ENCODE data around the gene PHC2. TPM values are rescaled to one million over a fixed set of nuclear protein-coding genes. Genes with fewer than 3 reads are reported as not detected.

Gene PHC2
- total and polyA plus RNA-seq, 2 of the 13 experiments (the other 11 are each of a cell fraction or from before 2014, with no cell fraction given) = 52.5 to 84.9 TPM

GRCh38 chr1:33465316-33465715 is 34.4 kb upstream of the PHC2 start:
- no peaks in the 10 kb centered on the region for H4K20me1 ChIP-seq (ENCODE audit: insufficient read depth, low read length)
- CTCF ChIA-PET (ENCODE audit: low intra/inter-chr PET ratio, low total read pairs) = no interaction called here
- ATAC-seq (no peak), FAIRE-seq (no peak), DNase-seq (ENCODE audit: low spot score) (no peak)
- no TSS peak for BruUV-seq (replicated peaks)
- no peak overlapping the region for H3K4me3 ChIP-seq (replicated peaks in 1 of 3; ENCODE audit: insufficient read depth in 1 of 3, low read depth in 2 of 3, low read length in 3 of 3)
- H3K9me3 ChIP-seq (ENCODE audit: low read length) = no peaks in the 10 kb centered on the region
- peaks cover 1% of the 10 kb centered on the region; the same call in 1 of the 2 replicates for H3K4me1 ChIP-seq (ENCODE audit: insufficient read depth, low read length)
- H3K27ac ChIP-seq (ENCODE audit: extremely low read length, insufficient read depth, low read length) = no peak overlapping the region
- POLR2A ChIA-PET = no interaction called here
- intact Hi-C loops (cut with micrococcal nuclease; ENCODE audit: unreplicated experiment) (no loop called here), in situ Hi-C loops (cut with HindIII; ENCODE audit: extremely low pct_ligation_motif_present, low pct_unique_long_range_greater_than_20kb) (loop anchor here (10.0 kb wide), 1 partner anchor 91 kb away; no protein-coding TSS in a partner anchor)
- no peaks in the 10 kb centered on the region for H3K79me2 ChIP-seq (ENCODE audit: insufficient read depth, low read length)
- H3K9ac ChIP-seq (ENCODE audit: insufficient read depth, low read depth, low read length) = no peak overlapping the region
- no peaks in the 10 kb centered on the region for H3K36me3 ChIP-seq (replicated peaks in 1 of 2; ENCODE audit: control insufficient read depth in 1 of 2, insufficient read depth in 2 of 2, low read length in 2 of 2)
- H3K4me2 ChIP-seq (ENCODE audit: low read depth, low read length) = no peak overlapping the region
- H3K27me3 ChIP-seq (ENCODE audit: control insufficient read depth in 1 of 2, insufficient read depth in 2 of 2, low read length in 2 of 2) = peaks cover 3 to 16% of the 10 kb centered on the region in 2 experiments; a peak in 2 of 5 replicates
- WGBS (ENCODE audit: low lambda C conversion rate) = 0% methylated on average over 2 of the region's 2 CpGs
- TF ChIP-seq ATF5 (CRISPR knock-in tag; IDR thresholded peaks at IDR 0.05; ENCODE audit: low read depth) = no peak
- TF ChIP-seq MAFK (conservative IDR thresholded peaks at IDR 0.05 in 1 of 2, IDR thresholded peaks at IDR 0.05 in 1 of 2; ENCODE audit: low read length in 2 of 2) = no peak
- TF ChIP-seq SALL1 (CRISPR knock-in tag; IDR thresholded peaks at IDR 0.05) = no peak
- H2AFZ ChIP-seq (ENCODE audit: low read length) = no peak overlapping the region

- Histone ChIP-seq H3K4me3 (replicated peaks in 1 of 3; ENCODE audit: insufficient read depth in 1 of 3, low read depth in 2 of 3, low read length in 3 of 3) (no peak overlapping the region), H3K9ac (ENCODE audit: insufficient read depth, low read depth, low read length) (no peak overlapping the region), H3K79me2 (ENCODE audit: insufficient read depth, low read length) (no peaks in the 10 kb centered on the region), H3K4me2 (ENCODE audit: low read depth, low read length) (no peak overlapping the region), H3K27me3 (ENCODE audit: control insufficient read depth in 1 of 2, insufficient read depth in 2 of 2, low read length in 2 of 2) (peaks cover 3 to 23% of the 10 kb centered on the region in 2 experiments; a peak in 2 of 5 replicates), H2AFZ (ENCODE audit: low read length) (no peak overlapping the region), H3K9me3 (ENCODE audit: low read length) (no peaks in the 10 kb centered on the region), H3K4me1 (ENCODE audit: insufficient read depth, low read length) (no peaks in the 10 kb centered on the region), H3K36me3 (replicated peaks in 1 of 2; ENCODE audit: control insufficient read depth in 1 of 2, insufficient read depth in 2 of 2, low read length in 2 of 2) (no peaks in the 10 kb centered on the region), H4K20me1 (ENCODE audit: insufficient read depth, low read length) (no peaks in the 10 kb centered on the region), H3K27ac (ENCODE audit: extremely low read length, insufficient read depth, low read length) (no peak overlapping the region)
- intact Hi-C loops (cut with micrococcal nuclease; ENCODE audit: unreplicated experiment) = no loop called here
- no TSS peak for BruUV-seq (replicated peaks)
- ATAC-seq (no peak), DNase-seq (ENCODE audit: low spot score) (no peak), FAIRE-seq (no peak)
- in situ Hi-C loops (cut with HindIII; ENCODE audit: extremely low pct_ligation_motif_present, low pct_unique_long_range_greater_than_20kb) = loop anchor here (10.0 kb wide), 1 partner anchor 90 kb away; no protein-coding TSS in a partner anchor
- CTCF ChIA-PET (ENCODE audit: low intra/inter-chr PET ratio, low total read pairs) = no interaction called here
- WGBS (ENCODE audit: low lambda C conversion rate) = 22% methylated on average over 3 of the region's 3 CpGs
- no peak for TF ChIP-seq BCL3 (CRISPR knock-in tag; IDR thresholded peaks at IDR 0.05)
- TF ChIP-seq HBP1 (CRISPR knock-in tag; IDR thresholded peaks at IDR 0.05; ENCODE audit: low read depth) = no peak
- no peak for TF ChIP-seq ZNF670 (CRISPR knock-in tag; IDR thresholded peaks at IDR 0.05; ENCODE audit: borderline replicate concordance)
- POLR2A ChIA-PET = no interaction called here
Observed at GRCh38 chr1:33464552-33464951, 33.7 kb upstream of the PHC2 start.

All from HepG2 (cell line).